GM19468 (cell line): ENCODE data around the gene HSPA1B.

Source experiments
- ATAC-seq: cut with Tn5 transposase; IDR thresholded peaks from one replicate; pipeline ENCODE4 v1.9.1; 2021; ENCODE audit warnings: mild to moderate bottlenecking, moderate library complexity, moderate number of reproducible peaks; ENCODE audit not compliant: unreplicated experiment; ENCODE audit errors: extremely low read depth

Gene HSPA1B

GRCh38 chr6:31876357-31876756 is 48.8 kb downstream of the HSPA1B start:
- no peak for ATAC-seq

GRCh38 chr6:31877125-31877650 is 49.6 kb downstream of the HSPA1B start:
- no peak for ATAC-seq

DNA sequence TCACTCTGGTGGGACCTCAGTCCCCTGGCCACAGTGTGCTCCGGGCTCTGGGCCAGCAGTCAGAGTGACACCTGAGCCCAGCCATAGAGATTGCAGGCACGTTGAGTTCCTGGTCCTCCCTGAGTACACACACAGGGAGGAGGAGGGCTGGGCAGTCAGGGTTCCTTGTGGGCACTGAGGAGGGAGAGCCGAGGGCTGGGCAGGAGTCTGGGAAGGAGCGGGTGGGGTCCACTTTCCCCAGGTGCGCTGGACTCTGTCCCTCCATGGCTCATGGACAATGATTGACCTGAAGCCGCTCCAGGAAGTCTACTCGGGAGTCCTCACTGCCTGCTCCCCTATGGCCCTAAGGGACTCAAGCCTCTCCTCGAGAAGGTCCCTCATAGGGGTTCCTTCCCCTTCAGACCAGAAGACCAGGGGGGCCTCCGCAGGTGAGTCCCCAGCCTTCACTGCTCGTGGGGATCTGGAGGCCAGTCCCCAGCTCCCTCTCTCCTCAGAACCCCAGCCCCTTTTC is 50.2 kb downstream of the HSPA1B start:
- no peak for ATAC-seq

DNA sequence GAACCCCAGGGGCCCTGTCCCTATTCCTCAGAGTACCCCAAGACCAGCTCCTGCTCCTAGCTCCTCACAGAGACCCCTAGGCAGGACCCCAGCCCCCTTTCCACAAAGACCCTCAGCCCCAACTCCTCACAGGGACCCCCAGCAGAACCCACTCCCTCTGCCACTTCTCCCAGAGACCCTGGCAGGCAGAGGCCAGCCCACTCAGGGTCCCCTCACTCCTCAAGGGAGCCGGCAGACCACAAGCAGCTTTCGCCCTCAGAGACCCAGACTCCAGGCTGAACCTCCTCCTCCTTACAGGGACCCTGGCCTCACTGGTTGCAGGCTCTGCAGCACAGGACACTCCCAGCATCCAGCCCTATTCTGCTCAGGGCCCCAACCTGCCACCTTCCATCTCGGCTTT is 50.7 kb downstream of the HSPA1B start:
- ATAC-seq: no peak

DNA sequence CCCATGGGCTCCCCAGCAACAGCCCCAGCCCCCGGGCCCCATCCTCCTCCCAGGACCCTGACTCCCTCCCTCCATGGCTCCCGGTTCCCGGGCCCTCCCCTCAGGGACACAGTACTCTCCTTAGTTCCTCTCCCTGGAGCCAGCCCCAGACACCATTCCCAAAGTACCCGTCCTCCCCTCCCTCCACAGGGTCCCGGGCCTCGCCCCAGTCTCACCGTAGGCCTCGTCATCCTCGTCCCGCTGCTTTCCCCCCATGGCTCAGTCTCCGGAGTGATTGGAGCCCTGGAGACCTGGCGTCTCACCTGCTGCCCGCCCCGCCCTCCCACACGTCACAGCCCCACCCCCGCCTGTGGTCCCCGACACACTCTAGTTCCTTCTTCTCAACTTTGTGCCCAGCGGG is 51.2 kb downstream of the HSPA1B start, which contains the start of gene SLC44A4:
Gene SLC44A4 (minus strand): TSS at position 272 of the 400 bp plus-strand sequence. CDS start 17 bp downstream, at position 255.
- ATAC-seq: no peak

GRCh38 chr6:31879143-31879542 is 51.6 kb downstream of the HSPA1B start:
- no peak for ATAC-seq
